GM18873 (cell line): ENCODE data around the gene RCOR2.

ENCODE experiments used
- ATAC-seq: cut with Tn5 transposase; IDR thresholded peaks from one replicate; pipeline ENCODE4 v1.9.1; 2021; ENCODE audit warnings: mild to moderate bottlenecking, moderate library complexity, moderate number of reproducible peaks; ENCODE audit not compliant: unreplicated experiment, low FRiP score

Gene RCOR2

GRCh38 chr11:63908631-63909401 lies 8.1 kb downstream of the RCOR2 start:
- ATAC-seq = no peak

GRCh38 chr11:63907808-63908530 lies 9.0 kb downstream of the RCOR2 start:
- ATAC-seq = no peak

GRCh38 chr11:63907063-63907462 lies 9.9 kb downstream of the RCOR2 start:
- ATAC-seq = no peak

- no peak for ATAC-seq
Measured at GRCh38 chr11:63906585-63906984, 10.4 kb downstream of the RCOR2 start.

- no peak for ATAC-seq
Measured at GRCh38 chr11:63906087-63906486, 10.9 kb downstream of the RCOR2 start.

GRCh38 chr11:63905179-63905578 lies 11.8 kb downstream of the RCOR2 start:
- no peak for ATAC-seq

GRCh38 chr11:63904743-63905142 lies 12.2 kb downstream of the RCOR2 start:
- no peak for ATAC-seq

- no peak for ATAC-seq
Measured at GRCh38 chr11:63903884-63904283, 13.1 kb downstream of the RCOR2 start.

GRCh38 chr11:63901660-63902059 lies 15.3 kb downstream of the RCOR2 start:
- ATAC-seq = no peak

GRCh38 chr11:63897459-63898146 lies 19.4 kb downstream of the RCOR2 start:
- no peak for ATAC-seq

GRCh38 chr11:63896071-63896470 lies 20.9 kb downstream of the RCOR2 start:
- no peak for ATAC-seq

GRCh38 chr11:63893355-63893754 lies 23.6 kb downstream of the RCOR2 start:
- no peak for ATAC-seq

GRCh38 chr11:63892228-63892627 lies 24.7 kb downstream of the RCOR2 start:
- ATAC-seq = no peak

- no peak for ATAC-seq
Measured at GRCh38 chr11:63890368-63890767, 26.6 kb downstream of the RCOR2 start.

- ATAC-seq = no peak
Measured at GRCh38 chr11:63889344-63889743, 27.6 kb downstream of the RCOR2 start.

GRCh38 chr11:63888170-63889086 lies 28.5 kb downstream of the RCOR2 start:
- no peak for ATAC-seq

GRCh38 chr11:63887386-63887999 lies 29.5 kb downstream of the RCOR2 start:
- no peak for ATAC-seq

GRCh38 chr11:63884196-63884932 lies 32.6 kb downstream of the RCOR2 start:
- no peak for ATAC-seq

GRCh38 chr11:63883791-63884190 lies 33.2 kb downstream of the RCOR2 start:
- no peak for ATAC-seq
